Muscle of leg (tissue), 9 donors: ENCODE measurements around the gene C5. TPM values are rescaled to one million over a fixed set of nuclear protein-coding genes. Genes with fewer than 3 reads are reported as not detected.

ENCODE experiments used
- polyA plus RNA-seq, 8 donors: library from polyadenylated mRNA; unstranded; fragments of 120-200 nt; gene quantifications; one replicate each; pipeline versions ENCODE4 v1.2.1 to v1.2.3, GENCODE V29; 2013; ENCODE audit warnings: inconsistent platforms in 1 of 8, low replicate concordance in 1 of 8; ENCODE audit not compliant: insufficient read length in 8 of 8, insufficient read depth in 1 of 8
- total RNA-seq: library from RNA; stranded (reverse); fragments of 120-200 nt; gene quantifications from one replicate; pipeline ENCODE4 v1.2.4, GENCODE V29; 2013

Gene C5
- total and polyA plus RNA-seq, 9 donors: 6.0 to 9.4 (median 7.6) TPM

Other genes with a start within 250 kb of the C5 start
- 19.4 TPM for gene PSMD5, start 207.4 kb downstream of the C5 start, total RNA-seq
- 10 to 100 TPM; 17.1 to 24.9 (median 21.3) TPM for gene PSMD5, start 207.4 kb downstream of the C5 start, polyA plus RNA-seq
- gene PHF19, start 173.1 kb downstream of the C5 start, total RNA-seq: 33.5 TPM
- 10 to 100 TPM; 31.5 to 41.0 (median 38.5) TPM for gene PHF19, start 173.1 kb downstream of the C5 start, polyA plus RNA-seq
- gene TRAF1, start 123.5 kb downstream of the C5 start, total RNA-seq: 3.2 TPM
- gene TRAF1, start 123.5 kb downstream of the C5 start, polyA plus RNA-seq: 1 to 10 TPM; 3.1 to 5.2 (median 3.5) TPM
- gene CNTRL, start 24.7 kb upstream of the C5 start, total RNA-seq: 15.9 TPM
- gene CNTRL, start 24.7 kb upstream of the C5 start, polyA plus RNA-seq: 10 to 100 TPM; 14.7 to 24.6 (median 17.7) TPM
- gene RAB14, start 151.6 kb upstream of the C5 start, total RNA-seq: 28.3 TPM
- 10 to 100 TPM; 48.2 to 63.4 (median 51.8) TPM for gene RAB14, start 151.6 kb upstream of the C5 start, polyA plus RNA-seq
- 422 TPM for gene GSN, start 217.9 kb upstream of the C5 start, total RNA-seq
- gene GSN, start 217.9 kb upstream of the C5 start, polyA plus RNA-seq: 100 to 1,000 TPM; 269 to 367 (median 304) TPM